ENCODE measurements around the gene CDH19.

CDH19 gene

DNA sequence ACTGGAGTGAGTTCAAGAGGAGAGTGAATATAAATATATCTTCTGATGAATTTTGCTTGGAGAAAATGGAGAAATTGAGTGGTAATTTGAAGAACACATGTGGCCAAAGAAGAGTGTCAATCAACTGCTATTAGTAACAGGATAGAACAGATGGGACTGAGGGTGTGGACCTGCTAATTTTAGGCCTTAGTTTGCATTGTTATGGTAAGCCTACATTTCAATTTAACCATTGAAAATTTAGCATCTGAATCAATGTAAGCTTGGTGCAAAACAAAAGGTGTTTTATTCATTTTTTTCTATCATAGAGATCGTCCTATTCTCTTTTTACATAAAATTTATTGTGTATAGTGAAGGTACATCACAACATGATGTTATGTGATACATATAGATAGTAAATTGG is 42.1 kb upstream of the CDH19 start (continued):
- TF ChIP-seq ZNF155 (tag by site-specific recombination; IDR thresholded peaks at IDR 0.05) (no peak), ZNF571 (tag by site-specific recombination; IDR thresholded peaks at IDR 0.05) (no peak), ZNF626 (tag by site-specific recombination; IDR thresholded peaks at IDR 0.05) (no peak), ZNF544 (tag by site-specific recombination; IDR thresholded peaks at IDR 0.05) (no peak)
- TF ChIP-seq, protein P1, sequence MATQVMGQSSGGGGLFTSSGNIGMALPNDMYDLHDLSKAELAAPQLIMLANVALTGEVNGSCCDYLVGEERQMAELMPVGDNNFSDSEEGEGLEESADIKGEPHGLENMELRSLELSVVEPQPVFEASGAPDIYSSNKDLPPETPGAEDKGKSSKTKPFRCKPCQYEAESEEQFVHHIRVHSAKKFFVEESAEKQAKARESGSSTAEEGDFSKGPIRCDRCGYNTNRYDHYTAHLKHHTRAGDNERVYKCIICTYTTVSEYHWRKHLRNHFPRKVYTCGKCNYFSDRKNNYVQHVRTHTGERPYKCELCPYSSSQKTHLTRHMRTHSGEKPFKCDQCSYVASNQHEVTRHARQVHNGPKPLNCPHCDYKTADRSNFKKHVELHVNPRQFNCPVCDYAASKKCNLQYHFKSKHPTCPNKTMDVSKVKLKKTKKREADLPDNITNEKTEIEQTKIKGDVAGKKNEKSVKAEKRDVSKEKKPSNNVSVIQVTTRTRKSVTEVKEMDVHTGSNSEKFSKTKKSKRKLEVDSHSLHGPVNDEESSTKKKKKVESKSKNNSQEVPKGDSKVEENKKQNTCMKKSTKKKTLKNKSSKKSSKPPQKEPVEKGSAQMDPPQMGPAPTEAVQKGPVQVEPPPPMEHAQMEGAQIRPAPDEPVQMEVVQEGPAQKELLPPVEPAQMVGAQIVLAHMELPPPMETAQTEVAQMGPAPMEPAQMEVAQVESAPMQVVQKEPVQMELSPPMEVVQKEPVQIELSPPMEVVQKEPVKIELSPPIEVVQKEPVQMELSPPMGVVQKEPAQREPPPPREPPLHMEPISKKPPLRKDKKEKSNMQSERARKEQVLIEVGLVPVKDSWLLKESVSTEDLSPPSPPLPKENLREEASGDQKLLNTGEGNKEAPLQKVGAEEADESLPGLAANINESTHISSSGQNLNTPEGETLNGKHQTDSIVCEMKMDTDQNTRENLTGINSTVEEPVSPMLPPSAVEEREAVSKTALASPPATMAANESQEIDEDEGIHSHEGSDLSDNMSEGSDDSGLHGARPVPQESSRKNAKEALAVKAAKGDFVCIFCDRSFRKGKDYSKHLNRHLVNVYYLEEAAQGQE (tag by site-specific recombination; IDR thresholded peaks at IDR 0.05), result no peak

- Histone ChIP-seq H3K36me3 (ENCODE audit: control insufficient read depth in 2 of 2, insufficient read depth in 1 of 2, low read length in 2 of 2) (no peaks in the 10 kb centered on the region), H3K4me1 (ENCODE audit: control insufficient read depth, insufficient read depth, low read length) (no peaks in the 10 kb centered on the region), H3K4me3 (ENCODE audit: low read depth, low read length) (no peak overlapping the region), H3K9me3 (ENCODE audit: control insufficient read depth, insufficient read depth, low read depth, low read length) (no peaks in the 10 kb centered on the region), H3K27ac (ENCODE audit: extremely low read depth, low read depth, low read length) (no peak overlapping the region)
- ChIA-PET CTCF (interaction anchor here (0.6 kb wide), 1 partner anchor 9 kb away, joined by 3 read pairs; no protein-coding TSS in a partner anchor), POLR2A (no interaction called here)
- TF ChIP-seq ZNF23 (tag by site-specific recombination; IDR thresholded peaks at IDR 0.05; ENCODE audit: borderline replicate concordance) (no peak), ZNF692 (tag by site-specific recombination; IDR thresholded peaks at IDR 0.05) (no peak), ZSCAN5A (tag by site-specific recombination; IDR thresholded peaks at IDR 0.05) (no peak)
Measured at GRCh38 chr18:66641056-66641455, 37.2 kb upstream of the CDH19 start.

DNA sequence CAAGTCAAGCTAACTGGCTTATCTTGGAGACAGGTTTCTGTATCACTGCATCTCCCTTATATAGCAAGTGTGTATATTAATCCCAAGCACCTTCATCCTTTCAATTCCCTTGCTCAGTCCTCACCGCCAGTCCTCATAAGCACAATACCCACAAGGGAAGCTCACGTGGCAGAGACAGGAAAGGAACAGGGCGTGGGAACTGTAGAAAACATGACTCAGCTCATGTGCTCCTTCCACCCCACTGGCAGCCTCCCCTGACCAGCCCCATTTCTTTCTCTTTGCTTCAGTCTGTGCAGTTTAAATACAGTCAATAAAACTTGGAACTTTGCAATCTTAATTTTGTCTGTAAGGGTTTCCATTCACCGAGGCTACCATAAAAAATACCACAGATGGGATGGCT is 36.5 kb upstream of the CDH19 start:
- ChIA-PET POLR2A (no interaction called here), CTCF (interaction anchor here (0.6 kb wide), 1 partner anchor 8 kb away, joined by 3 read pairs; no protein-coding TSS in a partner anchor)
- H3K4me1 ChIP-seq (ENCODE audit: control insufficient read depth, insufficient read depth, low read length), result no peaks in the 10 kb centered on the region
- no peak overlapping the region for H3K27ac ChIP-seq (ENCODE audit: extremely low read depth, low read depth, low read length)
- no peaks in the 10 kb centered on the region for H3K9me3 ChIP-seq (ENCODE audit: control insufficient read depth, insufficient read depth, low read depth, low read length)
- no peak overlapping the region for H3K4me3 ChIP-seq (ENCODE audit: low read depth, low read length)
- no peaks in the 10 kb centered on the region for H3K36me3 ChIP-seq (ENCODE audit: control insufficient read depth in 2 of 2, insufficient read depth in 1 of 2, low read length in 2 of 2)
- TF ChIP-seq ZNF48 (tag by site-specific recombination; IDR thresholded peaks at IDR 0.05) (no peak), ZNF624 (tag by site-specific recombination; IDR thresholded peaks at IDR 0.05) (no peak), ZNF776 (tag by site-specific recombination; IDR thresholded peaks at IDR 0.05; ENCODE audit: borderline replicate concordance) (no peak), ZNF416 (tag by site-specific recombination; IDR thresholded peaks at IDR 0.05) (no peak), ZNF335 (tag by site-specific recombination; conservative IDR thresholded peaks at IDR 0.05) (no peak), ZSCAN5A (tag by site-specific recombination; IDR thresholded peaks at IDR 0.05) (no peak), HOXA7 (CRISPR knock-in tag; IDR thresholded peaks at IDR 0.05; ENCODE audit: borderline replicate concordance) (no peak), ZBTB21 (tag by site-specific recombination; IDR thresholded peaks at IDR 0.05) (no peak), ZNF26 (tag by site-specific recombination; IDR thresholded peaks at IDR 0.05) (no peak)
- TF ChIP-seq, protein P2, sequence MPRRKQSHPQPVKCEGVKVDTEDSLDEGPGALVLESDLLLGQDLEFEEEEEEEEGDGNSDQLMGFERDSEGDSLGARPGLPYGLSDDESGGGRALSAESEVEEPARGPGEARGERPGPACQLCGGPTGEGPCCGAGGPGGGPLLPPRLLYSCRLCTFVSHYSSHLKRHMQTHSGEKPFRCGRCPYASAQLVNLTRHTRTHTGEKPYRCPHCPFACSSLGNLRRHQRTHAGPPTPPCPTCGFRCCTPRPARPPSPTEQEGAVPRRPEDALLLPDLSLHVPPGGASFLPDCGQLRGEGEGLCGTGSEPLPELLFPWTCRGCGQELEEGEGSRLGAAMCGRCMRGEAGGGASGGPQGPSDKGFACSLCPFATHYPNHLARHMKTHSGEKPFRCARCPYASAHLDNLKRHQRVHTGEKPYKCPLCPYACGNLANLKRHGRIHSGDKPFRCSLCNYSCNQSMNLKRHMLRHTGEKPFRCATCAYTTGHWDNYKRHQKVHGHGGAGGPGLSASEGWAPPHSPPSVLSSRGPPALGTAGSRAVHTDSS (tag by site-specific recombination; IDR thresholded peaks at IDR 0.05), result no peak
- TF ChIP-seq, protein P3, sequence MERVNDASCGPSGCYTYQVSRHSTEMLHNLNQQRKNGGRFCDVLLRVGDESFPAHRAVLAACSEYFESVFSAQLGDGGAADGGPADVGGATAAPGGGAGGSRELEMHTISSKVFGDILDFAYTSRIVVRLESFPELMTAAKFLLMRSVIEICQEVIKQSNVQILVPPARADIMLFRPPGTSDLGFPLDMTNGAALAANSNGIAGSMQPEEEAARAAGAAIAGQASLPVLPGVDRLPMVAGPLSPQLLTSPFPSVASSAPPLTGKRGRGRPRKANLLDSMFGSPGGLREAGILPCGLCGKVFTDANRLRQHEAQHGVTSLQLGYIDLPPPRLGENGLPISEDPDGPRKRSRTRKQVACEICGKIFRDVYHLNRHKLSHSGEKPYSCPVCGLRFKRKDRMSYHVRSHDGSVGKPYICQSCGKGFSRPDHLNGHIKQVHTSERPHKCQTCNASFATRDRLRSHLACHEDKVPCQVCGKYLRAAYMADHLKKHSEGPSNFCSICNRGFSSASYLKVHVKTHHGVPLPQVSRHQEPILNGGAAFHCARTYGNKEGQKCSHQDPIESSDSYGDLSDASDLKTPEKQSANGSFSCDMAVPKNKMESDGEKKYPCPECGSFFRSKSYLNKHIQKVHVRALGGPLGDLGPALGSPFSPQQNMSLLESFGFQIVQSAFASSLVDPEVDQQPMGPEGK (tag by site-specific recombination; IDR thresholded peaks at IDR 0.05), result no peak

All from HEK293 (cell line).